H9 (cell line): ENCODE data around the gene EMX2. TPM values are rescaled to one million over a fixed set of nuclear protein-coding genes. Genes with fewer than 3 reads are reported as not detected.

Source experiments
- DNase-seq: peaks from one replicate; pipeline ENCODE4 v3.0.0-alpha.2; 2017
- H2AFZ ChIP-seq: one replicate; pipeline ENCODE4 v1.6.1; 2013; ENCODE audit warnings: mild to moderate bottlenecking, low read length, control low read depth, moderate library complexity
- H2AK5ac ChIP-seq: 2 replicates; pipeline ENCODE4 v1.6.1; 2013; ENCODE audit warnings: low read length, control low read depth, mixed read lengths; ENCODE audit not compliant: insufficient read length
- H2BK120ac ChIP-seq: one replicate; pipeline ENCODE4 v1.6.1; 2013; ENCODE audit warnings: low read depth, mild to moderate bottlenecking, low read length, control low read depth, inconsistent platforms; ENCODE audit not compliant: poor library complexity, severe bottlenecking
- H2BK12ac ChIP-seq: 2 replicates; pipeline ENCODE4 v1.6.1; 2013; ENCODE audit warnings: low read length, control low read depth, mixed read lengths, low read depth; ENCODE audit not compliant: insufficient read length
- H2BK15ac ChIP-seq: 2 replicates; pipeline ENCODE4 v1.6.1; 2013; ENCODE audit warnings: low read depth, low read length, control low read depth
- H2BK20ac ChIP-seq: one replicate; pipeline ENCODE4 v1.6.1; 2013; ENCODE audit warnings: low read depth, mild to moderate bottlenecking, low read length, control low read depth, inconsistent platforms; ENCODE audit not compliant: poor library complexity, severe bottlenecking
- H2BK5ac ChIP-seq: 2 replicates; pipeline ENCODE4 v1.6.1; 2013; ENCODE audit warnings: low read length, control low read depth, mixed read lengths; ENCODE audit not compliant: insufficient read length
- H3K14ac ChIP-seq: 2 replicates; pipeline ENCODE4 v1.6.1; 2013; ENCODE audit warnings: low read length, control low read depth; ENCODE audit not compliant: insufficient read depth
- H3K18ac ChIP-seq: 2 replicates; pipeline ENCODE4 v1.6.1; 2013; ENCODE audit warnings: low read depth, mild to moderate bottlenecking, mixed read lengths, low read length, control low read depth; ENCODE audit not compliant: insufficient read length
- H3K23ac ChIP-seq: 2 replicates; pipeline ENCODE4 v1.6.1; 2013; ENCODE audit warnings: low read length, control low read depth, mixed read lengths, low read depth; ENCODE audit not compliant: insufficient read length
- H3K23me2 ChIP-seq: 2 replicates; pipeline ENCODE4 v1.6.1; 2013; ENCODE audit warnings: low read depth, mild to moderate bottlenecking, mixed read lengths, low read length, control low read depth; ENCODE audit not compliant: insufficient read length, poor library complexity, severe bottlenecking
- H3K27ac ChIP-seq: 2 replicates; pipeline ENCODE4 v1.5.1; 2013; ENCODE audit warnings: low read length, control low read depth, mixed read lengths, low read depth; ENCODE audit not compliant: insufficient read length
- H3K27me3 ChIP-seq: 2 replicates; pipeline ENCODE4 v1.6.1; 2013; ENCODE audit warnings: low read length, control low read depth, inconsistent platforms; ENCODE audit not compliant: insufficient read depth
- H3K4ac ChIP-seq: 2 replicates; pipeline ENCODE4 v1.6.1; 2013; ENCODE audit warnings: low read depth, mild to moderate bottlenecking, control low read depth, inconsistent platforms, low read length, moderate library complexity
- H3K4me1 ChIP-seq: 2 replicates; pipeline ENCODE4 v1.6.1; 2013; ENCODE audit warnings: low read length, control low read depth, inconsistent platforms; ENCODE audit not compliant: insufficient read depth
- H3K4me2 ChIP-seq: 2 replicates; pipeline ENCODE4 v1.6.1; 2013; ENCODE audit warnings: low read length, control low read depth, mixed read lengths; ENCODE audit not compliant: insufficient read length, insufficient read depth
- H3K56ac ChIP-seq: 2 replicates; pipeline ENCODE4 v1.6.1; 2013; ENCODE audit warnings: low read depth, mild to moderate bottlenecking, mixed read lengths, low read length, control low read depth; ENCODE audit not compliant: insufficient read length
- H3K79me1 ChIP-seq: 2 replicates; pipeline ENCODE4 v1.6.1; 2013; ENCODE audit warnings: low read depth, mild to moderate bottlenecking, moderate library complexity, low read length, control low read depth, inconsistent platforms; ENCODE audit not compliant: insufficient read depth, poor library complexity, severe bottlenecking
- H3K79me2 ChIP-seq: 2 replicates; pipeline ENCODE4 v1.6.1; 2013; ENCODE audit warnings: low read length, control low read depth, inconsistent platforms; ENCODE audit not compliant: insufficient read depth
- H3K9ac ChIP-seq: 2 replicates; pipeline ENCODE4 v1.6.1; 2013; ENCODE audit warnings: low read length, control low read depth, mixed read lengths; ENCODE audit not compliant: insufficient read length; ENCODE audit errors: extremely low read depth
- H3K9me3 ChIP-seq: one replicate; pipeline ENCODE4 v1.6.1; 2013; ENCODE audit warnings: low read depth, low read length, inconsistent platforms; ENCODE audit not compliant: control insufficient read depth
- H3T11ph ChIP-seq: one replicate; pipeline ENCODE4 v1.6.1; 2013; ENCODE audit warnings: mild to moderate bottlenecking, low read length, control low read depth, inconsistent platforms
- H4K20me1 ChIP-seq: one replicate; pipeline ENCODE4 v1.6.1; 2013; ENCODE audit not compliant: control insufficient read depth, insufficient read length, insufficient read depth
- H4K5ac ChIP-seq: 2 replicates; pipeline ENCODE4 v1.6.1; 2013; ENCODE audit warnings: low read depth, mild to moderate bottlenecking, mixed read lengths, low read length, control low read depth; ENCODE audit not compliant: insufficient read length
- H4K8ac ChIP-seq: replicated peaks from 2 replicates; pipeline ENCODE4 v1.6.1; 2013; ENCODE audit warnings: low read length, control low read depth, mixed read lengths, low read depth; ENCODE audit not compliant: insufficient read length
- H4K91ac ChIP-seq: 2 replicates; pipeline ENCODE4 v1.6.1; 2013; ENCODE audit warnings: low read depth, mild to moderate bottlenecking, moderate library complexity, mixed read lengths, low read length, control low read depth; ENCODE audit not compliant: insufficient read length
- H3K27ac Mint-ChIP-seq, 3 experiments: 2 replicates in 2 of 3; 3 replicates in 1 of 3; pipeline ENCODE4 v1.8.0; 2020 to 2021; ENCODE audit warnings: mixed read lengths in 3 of 3, mild to moderate bottlenecking in 1 of 3, moderate library complexity in 1 of 3
- H3K27me3 Mint-ChIP-seq: 2 replicates; pipeline ENCODE4 v1.8.0; 2021; ENCODE audit warnings: low read depth, mild to moderate bottlenecking, moderate library complexity, mixed read lengths
- H3K36me3 Mint-ChIP-seq, 3 experiments: 2 replicates in 2 of 3; 3 replicates in 1 of 3; pipeline ENCODE4 v1.8.0; 2020 to 2021; ENCODE audit warnings: low read depth in 3 of 3, mixed read lengths in 3 of 3; ENCODE audit not compliant: insufficient read depth in 1 of 3
- H3K4me1 Mint-ChIP-seq, 2 experiments: 2 replicates each; pipeline ENCODE4 v1.8.0; 2020; ENCODE audit warnings: mixed read lengths in 2 of 2
- H3K4me3 Mint-ChIP-seq, 2 experiments: 2 replicates in 1 of 2; 3 replicates in 1 of 2; pipeline ENCODE4 v1.8.0; 2020 to 2021; ENCODE audit warnings: mild to moderate bottlenecking in 2 of 2, mixed read lengths in 2 of 2, moderate library complexity in 1 of 2
- H3K9me3 Mint-ChIP-seq, 2 experiments: 2 replicates in 1 of 2; 3 replicates in 1 of 2; pipeline ENCODE4 v1.8.0; 2020; ENCODE audit warnings: mild to moderate bottlenecking in 2 of 2, mixed read lengths in 2 of 2, moderate library complexity in 1 of 2
- WGBS: extraction: QIAGEN DNeasy Blood & Tissue Kit; methylation state at CpG from one replicate; pipeline ENCODE4 v1.1.7; 2013; ENCODE audit warnings: missing lambda C conversion rate, low lambda C conversion rate, mixed read lengths; ENCODE audit not compliant: insufficient read length; ENCODE audit errors: extremely low coverage; 5-methylcytosine and 5-hydroxymethylcytosine counted together
- total RNA-seq: library from RNA; stranded (reverse); gene quantifications from 2 replicates; pipeline ENCODE4 v1.2.1, GENCODE V29; 2021
- TF ChIP-seq, protein P1 (sequence below): fragments of 200-600 bp; sonication (generic); conservative IDR thresholded peaks from 3 replicates; pipeline ENCODE4 v1.8.0; 2021; ENCODE audit warnings: antibody characterized with exemption, mild to moderate bottlenecking

Gene EMX2
- total RNA-seq, 1 experiment from 2014 or later, result not detected

DNA sequence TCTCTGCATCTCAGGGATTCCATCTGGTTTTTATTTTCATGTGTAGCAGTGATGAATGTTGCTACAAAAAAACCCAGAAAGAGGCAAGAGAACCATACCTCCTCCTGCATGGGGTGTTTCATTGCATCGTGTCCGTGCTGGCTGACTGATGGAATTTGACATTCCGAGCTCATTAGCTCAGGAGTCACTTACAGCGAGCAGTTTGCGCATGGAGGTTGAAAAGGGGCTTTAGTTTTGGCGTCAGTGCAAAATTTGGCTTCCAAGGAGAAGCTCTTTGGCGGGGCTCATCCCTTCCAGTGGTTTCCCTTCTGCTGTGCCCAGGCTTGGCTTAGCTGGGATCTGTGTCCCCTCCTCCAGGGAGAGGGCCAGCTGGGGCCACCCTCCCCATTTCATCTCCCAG is 25.8 kb downstream of the EMX2 start:
- no peak overlapping the region for H2BK20ac ChIP-seq
- no peak overlapping the region for H2BK5ac ChIP-seq
- no peaks in the 10 kb centered on the region for H3K4me1 ChIP-seq
- no peak overlapping the region for H2BK120ac ChIP-seq
- no peak overlapping the region for H4K91ac ChIP-seq
- no peaks in the 10 kb centered on the region; a peak in 1 of 7 replicates for H3K36me3 Mint-ChIP-seq
- no peaks in the 10 kb centered on the region for H3K79me1 ChIP-seq
- H3K23ac ChIP-seq, result no peak overlapping the region
- H3K18ac ChIP-seq, result no peak overlapping the region
- no CpG with 5 or more reads among the region's 7 CpGs for WGBS
- no peak overlapping the region for H3K4me2 ChIP-seq
- no peaks in the 10 kb centered on the region for H3K79me2 ChIP-seq
- H2BK15ac ChIP-seq, result no peak overlapping the region
- H3K9ac ChIP-seq, result no peak overlapping the region
- H2BK12ac ChIP-seq, result no peak overlapping the region
- no peak overlapping the region for H3K4ac ChIP-seq
- H3K9me3 Mint-ChIP-seq, result no peaks in the 10 kb centered on the region; a peak in 1 of 5 replicates
- no peak overlapping the region for H3K27ac ChIP-seq
- H3K27ac Mint-ChIP-seq, result no peak overlapping the region
- H3K56ac ChIP-seq, result no peak overlapping the region
- H3K14ac ChIP-seq, result no peak overlapping the region
- H3K9me3 ChIP-seq, result no peaks in the 10 kb centered on the region
- H3K4me1 Mint-ChIP-seq, result peaks cover 15 to 20% of the 10 kb centered on the region in 2 experiments
- H3K27me3 ChIP-seq, result no peaks in the 10 kb centered on the region; the same call in 1 of the 2 replicates
- H3K4me3 Mint-ChIP-seq, result no peak overlapping the region
- no peak overlapping the region for H4K8ac ChIP-seq
- H3K23me2 ChIP-seq, result no peaks in the 10 kb centered on the region
- no peaks in the 10 kb centered on the region for H4K20me1 ChIP-seq
- H3K27me3 Mint-ChIP-seq, result peaks cover 54% of the 10 kb centered on the region
- H3T11ph ChIP-seq, result no peak overlapping the region
- H2AK5ac ChIP-seq, result no peak overlapping the region
- TF ChIP-seq, protein P1, sequence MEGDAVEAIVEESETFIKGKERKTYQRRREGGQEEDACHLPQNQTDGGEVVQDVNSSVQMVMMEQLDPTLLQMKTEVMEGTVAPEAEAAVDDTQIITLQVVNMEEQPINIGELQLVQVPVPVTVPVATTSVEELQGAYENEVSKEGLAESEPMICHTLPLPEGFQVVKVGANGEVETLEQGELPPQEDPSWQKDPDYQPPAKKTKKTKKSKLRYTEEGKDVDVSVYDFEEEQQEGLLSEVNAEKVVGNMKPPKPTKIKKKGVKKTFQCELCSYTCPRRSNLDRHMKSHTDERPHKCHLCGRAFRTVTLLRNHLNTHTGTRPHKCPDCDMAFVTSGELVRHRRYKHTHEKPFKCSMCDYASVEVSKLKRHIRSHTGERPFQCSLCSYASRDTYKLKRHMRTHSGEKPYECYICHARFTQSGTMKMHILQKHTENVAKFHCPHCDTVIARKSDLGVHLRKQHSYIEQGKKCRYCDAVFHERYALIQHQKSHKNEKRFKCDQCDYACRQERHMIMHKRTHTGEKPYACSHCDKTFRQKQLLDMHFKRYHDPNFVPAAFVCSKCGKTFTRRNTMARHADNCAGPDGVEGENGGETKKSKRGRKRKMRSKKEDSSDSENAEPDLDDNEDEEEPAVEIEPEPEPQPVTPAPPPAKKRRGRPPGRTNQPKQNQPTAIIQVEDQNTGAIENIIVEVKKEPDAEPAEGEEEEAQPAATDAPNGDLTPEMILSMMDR, result no peak
- H2AFZ ChIP-seq, result no peak overlapping the region
- no peak overlapping the region for H4K5ac ChIP-seq
- no peak for DNase-seq
